Measurements from ENCODE around the gene FMO5.

DNA sequence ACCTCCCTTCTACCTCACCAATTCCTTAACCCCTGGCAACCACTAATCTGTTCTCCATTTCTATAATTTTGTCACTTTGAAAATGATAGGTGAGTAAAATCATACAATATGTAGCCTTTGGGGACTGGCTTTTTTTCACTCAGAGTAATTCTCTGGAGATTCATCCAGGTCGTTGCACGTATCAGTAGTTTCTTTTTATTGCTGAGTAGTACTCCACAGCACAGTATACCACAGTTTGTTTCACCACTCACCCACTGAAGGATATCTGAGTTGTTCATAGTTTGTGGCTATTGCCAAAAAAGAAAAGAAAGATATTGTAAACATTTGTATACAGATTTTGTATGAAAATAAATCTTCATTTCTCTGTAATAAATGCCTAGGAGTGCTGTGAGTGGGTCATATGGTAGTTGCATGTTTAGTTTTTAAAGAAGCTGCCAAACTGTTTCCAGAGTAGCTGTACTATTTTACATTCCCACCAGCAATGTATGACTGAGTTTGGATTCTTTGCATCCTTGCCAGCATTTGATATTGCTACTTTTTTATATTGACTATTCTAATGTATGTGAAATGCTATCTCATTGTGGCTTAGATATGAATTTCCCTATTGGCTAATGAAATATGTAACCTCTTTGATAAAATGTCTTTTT lies 21.0 kb upstream of the FMO5 start:
- no peak for TF ChIP-seq CTCF (IDR thresholded peaks at IDR 0.05)
- no peak for TF ChIP-seq POLR2A (IDR thresholded peaks at IDR 0.05)
